Measurements from ENCODE around the gene TMEM132E. TPM values are rescaled to one million over a fixed set of nuclear protein-coding genes. Genes with fewer than 3 reads are reported as not detected.

TMEM132E gene
- not detected in 2 replicates for total RNA-seq

DNA sequence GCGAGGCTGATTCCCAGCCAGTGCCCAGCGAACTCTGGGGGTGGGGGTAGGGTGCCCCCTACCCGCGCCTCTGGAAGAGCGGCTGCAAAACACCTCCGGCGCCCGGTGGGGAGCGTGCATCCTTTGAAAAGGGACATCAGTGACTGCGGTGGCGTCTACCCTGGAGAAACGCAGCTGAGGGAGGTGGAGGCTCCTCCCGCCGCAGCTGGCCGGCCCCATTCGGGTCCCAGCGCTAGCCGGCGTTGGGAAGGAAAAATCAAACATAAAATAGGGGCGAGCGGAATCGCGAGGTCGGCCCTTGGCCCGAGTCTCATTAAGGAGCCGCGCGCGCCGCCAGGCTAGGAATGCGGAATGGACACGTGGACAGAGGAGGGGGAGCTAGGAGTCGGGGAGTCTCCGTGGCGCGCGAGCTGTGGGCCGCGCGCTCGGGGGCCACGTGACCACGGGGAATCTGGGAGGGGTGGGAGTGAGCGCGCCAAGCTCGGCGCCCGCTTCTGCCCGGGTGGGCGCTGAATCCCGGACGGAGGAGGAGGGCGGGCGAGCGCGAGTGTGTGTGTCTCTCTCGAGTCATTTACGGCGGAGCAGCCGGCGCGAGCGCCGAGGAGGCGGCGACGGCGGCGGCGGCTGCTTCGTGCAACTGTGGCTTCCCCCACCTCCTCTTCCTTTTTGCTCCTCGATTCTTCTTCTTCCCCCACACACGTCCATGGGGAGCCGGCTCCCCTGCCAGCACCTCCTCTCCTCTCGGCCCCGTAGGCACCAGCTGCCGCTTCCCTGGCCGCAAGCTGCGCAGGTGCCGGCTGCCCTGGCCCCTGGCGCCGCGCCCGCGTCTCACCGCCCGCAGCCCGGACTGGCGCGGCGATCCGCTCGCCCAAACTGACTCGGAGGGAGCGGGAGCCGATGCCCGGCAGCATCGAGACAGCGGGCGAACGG, at the start of gene TMEM132E:
Gene TMEM132E, plus strand, starts transcription at position 566 of the 930 bp plus-strand sequence. CDS start 1,495 bp downstream, outside the sequence.

Other genes with a start within 250 kb of the TMEM132E start
- not detected in 2 replicates for gene CCL13, start 223.1 kb upstream of the TMEM132E start, total RNA-seq
- not detected in 2 replicates for gene CCL1, start 216.3 kb upstream of the TMEM132E start, total RNA-seq